Neutrophil (primary cell): Measurements from ENCODE around the gene FHOD1.

Source experiments
- H3K27ac ChIP-seq: fragments of 200-600 bp; sonication (generic); 2 replicates; pipeline ENCODE4 v1.5.1; 2016; ENCODE audit warnings: mild to moderate bottlenecking, moderate library complexity
- H3K27me3 ChIP-seq: fragments of 200-600 bp; sonication (generic); 2 replicates; pipeline ENCODE4 v1.6.0; 2016; ENCODE audit warnings: mild to moderate bottlenecking
- H3K36me3 ChIP-seq: fragments of 200-600 bp; sonication (generic); 2 replicates; pipeline ENCODE4 v1.5.1; 2017
- H3K4me1 ChIP-seq, 2 experiments: fragments of 200-600 bp in 1 of 2; sonication (generic) in 1 of 2; 1 replicate in 1 of 2; 2 replicates in 1 of 2; pipeline versions ENCODE4 v1.5.1 to v1.6.1; 2013 to 2016; ENCODE audit warnings: low read depth in 1 of 2, low read length in 1 of 2, mild to moderate bottlenecking in 1 of 2, moderate library complexity in 1 of 2; ENCODE audit not compliant: control insufficient read depth in 1 of 2, insufficient read depth in 1 of 2
- H3K4me3 ChIP-seq, 2 experiments: fragments of 200-600 bp in 1 of 2; sonication (generic) in 1 of 2; 1 replicate in 1 of 2; 2 replicates in 1 of 2; pipeline ENCODE4 v1.5.1; 2013 to 2016; ENCODE audit warnings: low read depth in 1 of 2, low read length in 1 of 2, mild to moderate bottlenecking in 1 of 2, moderate library complexity in 1 of 2
- H3K9me3 ChIP-seq: fragments of 200-600 bp; sonication (generic); 2 replicates; pipeline ENCODE4 v1.5.1; 2016
- CTCF ChIP-seq: fragments of 200-600 bp; sonication (generic); IDR thresholded peaks from 2 replicates; pipeline ENCODE4 v1.5.1; 2016; ENCODE audit warnings: antibody characterized with exemption

Gene FHOD1

DNA sequence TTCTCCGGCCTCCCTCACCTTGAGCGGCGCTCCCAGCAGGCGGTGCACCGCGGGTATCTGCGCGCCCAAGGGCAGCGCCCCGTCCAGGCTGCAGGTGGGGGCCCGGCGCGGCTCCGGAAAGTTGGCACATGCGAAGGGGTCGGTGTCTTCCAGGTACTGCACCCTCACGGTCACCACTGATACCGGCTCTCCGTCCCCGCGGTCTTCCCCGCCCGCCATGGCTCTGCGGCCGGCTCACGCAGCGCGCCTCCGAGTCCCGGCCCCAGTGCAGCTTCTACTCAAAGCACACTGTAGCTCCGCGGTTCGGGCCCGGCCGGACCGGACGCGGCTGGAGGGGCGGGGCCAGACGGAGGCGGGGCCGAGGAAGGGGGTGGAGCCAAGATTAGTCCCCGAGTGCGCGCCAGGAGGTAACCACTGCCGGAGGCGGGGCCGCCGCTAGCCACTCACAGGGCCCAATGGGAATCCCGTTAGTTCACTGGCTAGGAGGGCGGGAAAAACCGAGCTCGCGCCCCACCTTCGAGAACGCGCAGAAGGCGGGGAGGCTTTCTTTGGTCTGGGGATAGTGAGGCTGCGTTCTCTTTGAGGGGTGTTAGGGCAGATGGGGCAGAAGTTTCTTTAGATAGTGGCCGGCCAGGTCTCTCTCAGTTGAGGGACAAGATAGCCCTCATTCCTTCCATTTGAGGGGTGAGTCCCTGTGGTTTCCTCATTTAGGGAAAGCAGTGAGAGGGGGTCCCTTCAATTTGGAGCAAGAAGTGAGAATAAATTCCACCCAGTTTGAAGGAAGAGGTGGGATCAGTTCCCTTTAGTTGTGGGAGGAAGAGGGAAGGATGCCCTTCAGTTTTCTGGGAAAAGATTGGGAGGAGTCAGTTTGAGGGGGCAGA, at the start of gene FHOD1:
FHOD1 (minus strand) TSS at position 290 of the 881 bp plus-strand sequence; CDS start at position 219, 71 bp downstream.
- peaks cover 51 to 63% of the 10 kb centered on the region in 2 experiments for H3K4me1 ChIP-seq
- peak within 1 kb of the TSS; percentile 99 for H3K27ac ChIP-seq
- H3K36me3 ChIP-seq, result no peaks in the 10 kb centered on the region
- peak; percentile 57 for TF ChIP-seq CTCF
- peak within 1 kb of the TSS; percentile 82 to 88 for H3K4me3 ChIP-seq
- peaks cover 45% of the 10 kb centered on the region for H3K27me3 ChIP-seq
- no peaks in the 10 kb centered on the region for H3K9me3 ChIP-seq

- Histone ChIP-seq H3K27ac (no peak overlapping the region), H3K27me3 (no peaks in the 10 kb centered on the region), H3K36me3 (no peaks in the 10 kb centered on the region), H3K4me1 (no peaks in the 10 kb centered on the region), H3K9me3 (no peaks in the 10 kb centered on the region), H3K4me3 (no peak overlapping the region)
- TF ChIP-seq CTCF, result no peak
These were observed 49.1 kb upstream of the FHOD1 start for GRCh38 chr16:67296420-67296819.

DNA sequence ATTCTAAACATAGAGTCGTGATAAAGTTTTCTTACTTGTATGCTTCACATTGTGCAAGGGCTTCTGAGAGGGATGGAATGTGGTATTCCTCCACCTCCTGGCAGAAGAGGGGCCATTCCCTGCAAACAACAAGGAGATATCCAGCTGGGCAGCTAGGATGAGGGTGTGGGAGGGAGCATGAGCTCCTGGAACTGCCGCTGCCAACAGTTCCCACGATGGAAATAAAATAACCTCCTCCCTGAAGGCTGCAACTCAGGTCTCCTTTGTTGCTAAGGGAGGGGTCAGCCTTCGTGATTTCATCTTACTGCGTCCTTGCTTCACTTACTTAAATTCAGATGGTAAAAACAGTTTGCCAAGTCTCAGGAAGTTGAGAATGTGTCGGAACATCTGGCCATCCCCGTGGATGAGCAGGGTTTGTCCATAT, 47.7 kb upstream of the FHOD1 start:
- no peaks in the 10 kb centered on the region for H3K36me3 ChIP-seq
- H3K4me3 ChIP-seq, result no peak overlapping the region
- H3K27me3 ChIP-seq, result no peaks in the 10 kb centered on the region
- TF ChIP-seq CTCF, result no peak
- no peaks in the 10 kb centered on the region for H3K4me1 ChIP-seq
- H3K27ac ChIP-seq, result no peak overlapping the region
- no peaks in the 10 kb centered on the region for H3K9me3 ChIP-seq

GRCh38 chr16:67294171-67294757, 47.0 kb upstream of the FHOD1 start:
- H3K4me3 ChIP-seq, result no peak overlapping the region
- H3K9me3 ChIP-seq, result no peaks in the 10 kb centered on the region
- H3K27me3 ChIP-seq, result no peaks in the 10 kb centered on the region
- H3K36me3 ChIP-seq, result no peaks in the 10 kb centered on the region
- no peaks in the 10 kb centered on the region for H3K4me1 ChIP-seq
- no peak for TF ChIP-seq CTCF
- H3K27ac ChIP-seq, result no peak overlapping the region

- H3K9me3 ChIP-seq, result no peaks in the 10 kb centered on the region
- no peak overlapping the region for H3K27ac ChIP-seq
- TF ChIP-seq CTCF, result no peak
- H3K4me3 ChIP-seq, result no peak overlapping the region
- no peaks in the 10 kb centered on the region for H3K4me1 ChIP-seq
- H3K27me3 ChIP-seq, result no peaks in the 10 kb centered on the region
- H3K36me3 ChIP-seq, result no peaks in the 10 kb centered on the region
These were observed 44.2 kb upstream of the FHOD1 start for GRCh38 chr16:67291461-67291860.
